GM21423 (cell line): ENCODE results near the gene SPEM1.
A peak's percentile ranks its signal among the peaks of the same experiment; 100 is the strongest.

ENCODE experiments used
- ATAC-seq: cut with Tn5 transposase; IDR thresholded peaks from one replicate; pipeline ENCODE4 v1.9.1; 2021; ENCODE audit warnings: mild to moderate bottlenecking, moderate library complexity; ENCODE audit not compliant: unreplicated experiment

SPEM1 gene

DNA sequence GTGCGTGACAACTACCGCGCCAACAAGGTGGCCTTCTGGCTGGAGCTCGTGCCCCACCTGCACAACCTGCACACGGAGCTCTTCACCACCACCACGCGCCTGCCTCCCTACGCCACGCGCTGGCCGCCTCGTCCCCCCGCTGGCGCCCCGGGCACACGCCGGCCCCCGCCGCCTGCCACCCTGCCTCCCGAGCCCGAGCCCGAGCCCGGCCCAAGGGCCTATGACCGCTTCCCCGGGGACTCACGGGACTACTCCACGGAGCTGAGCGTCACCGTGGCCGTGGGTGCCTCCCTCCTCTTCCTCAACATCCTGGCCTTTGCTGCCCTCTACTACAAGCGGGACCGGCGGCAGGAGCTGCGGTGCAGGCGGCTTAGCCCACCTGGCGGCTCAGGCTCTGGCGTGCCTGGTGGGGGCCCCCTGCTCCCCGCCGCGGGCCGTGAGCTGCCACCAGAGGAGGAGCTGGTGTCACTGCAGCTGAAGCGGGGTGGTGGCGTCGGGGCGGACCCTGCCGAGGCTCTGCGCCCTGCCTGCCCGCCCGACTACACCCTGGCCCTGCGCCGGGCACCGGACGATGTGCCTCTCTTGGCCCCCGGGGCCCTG lies 3.0 kb upstream of the SPEM1 start:
- ATAC-seq = no peak

DNA sequence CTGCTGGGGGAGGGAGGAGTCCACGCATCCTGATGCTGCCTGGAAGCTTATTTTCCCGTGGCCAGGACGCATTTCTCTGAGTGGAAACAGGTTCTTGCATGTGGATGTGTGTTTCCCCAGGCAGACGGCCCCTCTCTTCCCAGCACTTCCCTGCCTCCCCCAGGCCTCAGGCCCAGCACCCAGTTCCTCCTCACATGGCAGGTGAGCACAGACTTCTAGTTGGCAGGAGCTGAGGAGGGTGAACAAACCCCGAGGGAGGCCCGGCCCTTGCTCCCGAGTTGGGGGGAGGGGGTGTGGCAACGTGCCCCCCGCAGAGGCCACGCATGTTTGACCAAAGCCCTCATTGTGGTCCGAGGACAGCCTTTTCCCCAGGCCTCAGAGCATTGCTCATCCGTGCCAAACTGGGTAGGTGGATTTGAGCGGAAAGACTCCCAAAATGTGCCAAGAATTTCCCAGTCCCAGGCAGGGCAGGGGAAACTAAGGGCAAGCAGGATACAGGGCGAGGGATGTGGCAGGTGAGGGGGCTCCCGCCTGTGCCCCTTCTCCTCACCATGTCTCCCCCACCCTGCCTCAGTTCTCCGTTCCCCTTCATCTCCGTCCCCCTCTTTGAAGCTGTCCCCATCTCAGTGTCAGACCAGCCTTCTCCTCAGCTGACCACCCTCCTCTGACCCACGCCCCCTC lies 1.5 kb upstream of the SPEM1 start:
- no peak for ATAC-seq

DNA sequence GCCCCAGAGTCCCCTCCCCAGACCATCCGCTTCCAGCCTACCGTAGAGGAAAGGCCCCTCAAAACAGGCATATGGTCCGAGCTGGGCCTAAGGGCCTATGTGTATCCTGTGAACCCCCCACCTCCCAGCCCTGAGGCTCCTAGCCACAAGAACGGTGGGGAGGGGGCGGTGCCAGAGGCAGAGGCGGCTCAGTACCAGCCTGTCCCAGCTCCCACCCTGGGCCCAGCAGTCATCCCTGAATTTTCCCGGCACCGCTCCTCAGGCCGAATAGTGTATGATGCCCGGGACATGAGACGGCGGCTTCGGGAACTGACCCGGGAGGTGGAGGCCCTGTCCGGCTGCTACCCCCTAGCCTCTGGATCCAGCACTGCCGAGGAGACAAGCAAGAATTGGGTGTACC lies 1.1 kb downstream of the SPEM1 start:
- no peak for ATAC-seq

DNA sequence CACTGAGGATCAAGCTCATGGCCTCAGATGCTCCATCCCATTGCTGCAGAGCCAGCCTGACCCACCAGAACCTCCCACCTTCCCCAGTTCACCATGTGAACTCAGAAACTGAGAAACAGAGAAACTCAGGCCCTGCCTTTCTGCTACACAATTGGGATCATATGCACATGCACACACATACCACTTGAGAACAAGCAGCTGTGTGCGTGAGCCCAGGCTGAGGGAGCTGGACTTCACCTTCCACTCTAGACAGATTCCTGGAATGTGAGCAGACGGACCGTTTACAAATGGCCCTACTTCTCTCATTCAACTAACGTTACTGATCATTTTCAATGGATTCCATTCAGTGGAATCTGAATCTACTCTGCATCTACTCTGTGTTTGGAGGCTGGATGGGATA lies 3.6 kb downstream of the SPEM1 start:
- no peak for ATAC-seq

DNA sequence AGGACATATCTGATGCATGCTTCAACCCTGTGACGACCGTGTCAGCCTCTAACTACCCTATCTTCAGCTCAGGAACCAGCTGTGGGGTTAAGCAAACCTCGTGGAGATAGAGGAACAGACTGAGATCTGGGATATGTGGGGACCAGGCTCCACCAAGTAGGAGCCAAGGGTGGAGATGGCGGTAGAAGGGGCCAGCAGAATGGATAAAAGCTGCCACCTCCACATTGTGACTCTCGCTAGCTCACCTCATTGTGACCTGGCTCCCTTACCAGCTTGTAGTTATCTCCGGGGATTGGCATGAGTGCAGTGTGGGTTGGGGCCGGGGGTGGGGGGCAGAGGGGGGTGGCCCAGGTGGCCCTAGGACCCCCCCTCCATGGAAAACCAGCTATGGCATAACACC lies 5.2 kb downstream of the SPEM1 start, which contains the start of gene SPEM2:
TSS of gene SPEM2 (plus strand) at position 301 of the 400 bp plus-strand sequence. CDS start at position 374, 73 bp downstream.
- no peak for ATAC-seq

DNA sequence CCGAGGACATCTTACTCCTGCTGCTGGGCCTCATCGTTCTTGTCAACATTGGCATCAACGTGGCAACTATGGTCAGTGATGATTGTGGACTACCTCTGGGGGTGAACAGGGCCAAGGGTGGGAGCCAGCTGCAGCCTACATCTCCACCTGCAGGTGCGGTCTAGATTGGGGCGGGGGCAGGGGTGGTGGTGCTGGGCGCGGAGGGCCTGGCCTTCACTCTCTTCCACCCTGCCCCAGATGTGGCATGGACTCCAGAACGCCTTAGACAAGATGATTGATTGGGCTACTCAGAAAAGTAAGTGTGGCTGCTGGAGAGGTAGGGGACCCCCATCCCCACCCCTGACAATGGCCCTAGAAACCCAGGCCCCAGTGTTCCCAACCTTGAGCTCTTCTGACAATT lies 5.6 kb downstream of the SPEM1 start:
- ATAC-seq = no peak

DNA sequence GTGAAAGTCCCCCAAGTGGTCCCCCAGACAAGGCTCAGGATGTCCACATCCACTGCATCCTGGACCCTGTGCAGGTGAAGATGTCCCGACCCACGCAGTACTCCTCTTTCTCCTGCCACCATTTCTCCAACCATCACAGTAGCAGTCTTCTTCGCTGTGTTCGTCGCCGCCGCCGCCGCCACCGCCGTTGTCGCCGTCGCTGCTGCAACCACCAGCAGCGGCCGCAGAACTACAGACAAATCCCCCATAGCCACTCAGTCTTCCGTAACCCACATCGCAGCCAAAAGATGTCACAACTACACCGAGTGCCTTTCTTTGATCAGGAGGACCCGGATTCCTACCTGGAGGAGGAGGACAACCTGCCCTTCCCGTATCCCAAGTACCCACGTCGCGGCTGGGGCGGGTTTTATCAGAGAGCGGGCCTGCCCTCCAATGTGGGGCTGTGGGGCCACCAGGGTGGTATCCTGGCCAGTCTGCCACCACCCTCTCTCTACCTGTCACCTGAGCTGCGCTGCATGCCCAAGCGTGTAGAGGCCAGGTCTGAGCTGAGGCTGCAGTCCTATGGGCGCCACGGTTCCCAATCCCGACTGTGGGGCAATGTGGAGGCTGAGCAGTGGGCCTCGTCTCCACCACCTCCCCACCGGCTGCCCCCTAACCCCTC lies 6.2 kb downstream of the SPEM1 start:
- ATAC-seq = no peak

DNA sequence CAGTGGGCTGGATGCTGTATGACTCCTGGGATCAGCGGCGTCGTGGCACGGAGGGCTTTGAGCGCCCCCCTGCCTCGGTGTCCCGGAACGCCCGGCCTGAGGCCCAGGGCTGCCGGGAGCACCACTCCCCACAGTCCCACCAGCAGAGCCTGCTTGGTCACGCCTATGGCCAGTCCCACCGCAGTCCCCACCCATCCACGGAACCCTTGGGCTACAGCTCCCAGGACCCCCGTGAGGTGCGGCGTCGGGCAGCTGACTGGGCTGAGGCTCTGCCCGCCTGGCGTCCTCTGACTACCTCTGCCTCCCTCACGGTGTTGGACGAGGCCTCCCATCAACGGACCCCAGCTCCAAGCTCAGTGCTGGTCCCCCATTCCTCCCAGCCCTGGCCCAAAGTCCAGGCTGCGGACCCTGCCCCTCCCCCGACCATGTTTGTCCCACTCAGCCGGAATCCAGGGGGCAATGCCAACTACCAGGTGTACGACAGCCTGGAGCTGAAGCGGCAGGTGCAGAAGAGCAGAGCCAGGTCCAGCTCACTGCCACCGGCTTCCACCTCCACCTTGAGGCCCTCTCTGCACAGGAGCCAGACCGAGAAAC lies 6.9 kb downstream of the SPEM1 start:
- no peak for ATAC-seq

DNA sequence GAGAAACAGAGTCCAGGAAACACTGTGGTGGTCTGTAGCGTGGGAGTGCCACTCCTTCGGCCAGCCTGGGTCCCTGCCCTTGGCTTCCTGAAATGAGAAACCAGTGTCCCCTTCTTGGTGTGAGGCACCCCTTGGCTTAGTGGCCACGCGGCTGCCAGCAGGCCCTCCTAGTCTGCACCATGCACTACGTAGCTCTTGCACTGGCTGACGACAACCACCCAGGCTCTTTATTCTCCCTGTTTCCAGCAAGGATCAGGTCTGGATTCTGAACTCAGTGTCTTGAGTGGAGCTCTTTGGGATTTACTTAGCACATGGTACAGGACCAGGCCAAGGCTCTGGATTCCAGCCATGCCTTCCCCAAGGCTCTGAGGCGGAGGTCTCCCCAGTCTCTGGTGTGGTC lies 7.4 kb downstream of the SPEM1 start:
- no peak for ATAC-seq

DNA sequence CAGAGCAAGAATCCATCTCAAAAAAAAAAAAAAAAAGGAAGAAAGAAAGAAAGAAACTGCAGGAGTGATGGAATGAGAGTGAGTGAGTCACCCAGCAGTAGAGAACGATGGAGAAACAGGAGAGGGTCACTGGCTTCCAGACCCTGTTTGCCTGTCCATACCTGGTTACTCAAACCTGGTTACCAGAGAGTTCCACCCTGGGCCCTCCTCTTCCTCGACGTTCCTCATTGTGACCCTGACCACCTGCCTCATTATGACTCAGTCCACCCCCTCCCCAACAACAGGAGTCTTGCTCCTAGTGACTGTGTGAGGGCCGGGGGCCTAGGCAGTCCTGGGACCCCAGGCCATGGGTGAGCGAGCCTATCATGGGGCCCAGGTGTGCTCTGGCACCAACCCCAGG lies 8.4 kb downstream of the SPEM1 start, which contains the start of gene SPEM3:
TSS of gene SPEM3 (plus strand) at position 301 of the 400 bp plus-strand sequence. CDS start at position 347, 46 bp downstream.
- no peak for ATAC-seq

DNA sequence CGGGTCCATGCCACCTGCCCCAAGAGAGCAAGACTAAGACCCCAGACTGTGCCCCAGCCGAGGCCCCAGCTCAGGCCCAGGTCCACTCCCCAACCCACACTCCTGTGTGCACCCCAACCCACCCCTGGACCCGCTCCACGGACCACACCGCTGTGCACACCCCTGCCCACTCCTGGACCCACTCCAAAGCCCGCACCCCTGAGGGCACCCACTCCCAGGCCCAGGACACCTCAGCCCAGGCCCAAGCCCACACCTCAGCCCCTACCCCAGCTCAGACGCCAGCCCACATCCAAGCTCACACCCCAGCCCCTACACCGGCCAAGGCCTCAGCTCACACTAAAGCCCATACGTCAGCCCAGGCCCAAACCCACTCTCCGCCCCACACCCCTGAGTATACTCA lies 9.6 kb downstream of the SPEM1 start:
- ATAC-seq = no peak

DNA sequence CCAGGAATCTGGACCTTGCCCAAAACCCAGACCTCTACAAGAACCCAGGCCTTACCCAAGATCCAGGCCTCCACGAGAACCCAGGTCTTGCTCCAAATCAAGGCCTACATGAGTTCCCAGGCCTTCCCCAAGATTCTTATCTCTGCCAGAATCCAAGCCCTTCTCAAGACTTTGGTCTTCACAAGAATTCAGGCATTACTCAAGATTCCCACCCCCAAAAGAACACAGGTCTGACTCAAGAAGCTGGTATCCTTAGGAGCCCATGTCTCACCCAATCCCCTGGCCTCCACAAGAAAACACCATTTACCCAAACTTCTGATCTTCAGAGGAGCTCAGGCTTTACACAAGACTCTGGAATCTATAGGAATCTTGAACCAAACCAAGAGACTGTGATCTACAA lies 11.1 kb downstream of the SPEM1 start:
- no peak for ATAC-seq

DNA sequence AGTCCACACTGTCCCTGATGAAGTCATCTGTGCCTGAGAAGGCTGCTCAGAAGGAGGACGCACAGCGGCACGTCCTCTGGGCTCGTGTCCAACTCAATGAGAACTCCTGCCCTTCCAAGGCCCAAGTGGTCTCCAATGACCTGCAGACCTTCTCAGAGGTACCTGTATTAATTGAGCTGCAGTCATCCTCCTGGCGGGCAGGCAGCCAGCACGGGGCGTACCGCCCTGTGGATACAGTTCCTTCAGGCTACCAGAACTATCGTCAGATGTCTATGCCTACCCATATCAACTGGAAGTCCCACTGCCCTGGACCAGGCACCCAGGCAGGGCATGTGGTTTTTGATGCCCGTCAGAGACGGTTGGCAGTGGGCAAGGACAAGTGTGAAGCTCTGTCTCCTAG lies 12.2 kb downstream of the SPEM1 start:
- ATAC-seq = no peak

DNA sequence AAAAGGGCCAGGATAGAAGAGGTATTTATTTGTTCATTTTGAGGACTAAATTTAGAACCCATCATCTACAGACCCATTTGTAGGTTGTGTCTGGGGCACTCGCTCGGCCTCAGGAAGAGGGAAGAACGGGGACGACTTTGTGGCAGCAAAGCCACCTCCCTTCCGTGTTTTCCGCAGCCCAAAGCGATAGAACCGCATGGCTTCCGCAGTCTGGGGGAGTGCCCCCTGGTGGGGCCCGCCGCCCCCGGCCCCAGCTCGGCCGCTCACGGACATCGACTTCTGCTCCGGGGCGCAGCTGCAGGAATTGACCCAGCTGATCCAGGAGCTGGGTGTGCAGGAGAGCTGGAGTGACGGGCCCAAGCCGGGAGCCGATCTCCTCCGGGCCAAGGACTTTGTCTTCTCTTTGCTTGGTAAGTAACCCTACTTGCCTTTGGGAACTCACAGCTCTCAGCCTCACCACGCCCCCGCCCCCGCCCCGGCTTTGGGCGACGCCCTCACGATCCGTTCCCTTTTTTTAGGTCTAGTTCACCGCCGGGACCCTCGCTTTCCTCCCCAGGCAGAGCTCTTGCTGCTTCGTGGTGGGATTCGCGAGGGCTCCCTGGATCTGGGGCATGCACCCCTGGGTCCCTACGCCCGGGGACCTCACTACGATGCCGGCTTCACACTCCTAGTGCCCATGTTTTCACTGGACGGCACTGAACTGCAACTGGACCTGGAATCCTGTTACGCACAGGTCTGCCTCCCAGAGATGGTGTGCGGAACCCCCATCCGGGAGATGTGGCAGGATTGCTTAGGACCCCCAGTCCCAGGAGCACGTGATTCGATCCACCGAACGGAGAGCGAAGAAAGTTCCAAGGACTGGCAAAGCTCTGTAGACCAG lies 15.8 kb downstream of the SPEM1 start:
- peak; percentile 19 for ATAC-seq

DNA sequence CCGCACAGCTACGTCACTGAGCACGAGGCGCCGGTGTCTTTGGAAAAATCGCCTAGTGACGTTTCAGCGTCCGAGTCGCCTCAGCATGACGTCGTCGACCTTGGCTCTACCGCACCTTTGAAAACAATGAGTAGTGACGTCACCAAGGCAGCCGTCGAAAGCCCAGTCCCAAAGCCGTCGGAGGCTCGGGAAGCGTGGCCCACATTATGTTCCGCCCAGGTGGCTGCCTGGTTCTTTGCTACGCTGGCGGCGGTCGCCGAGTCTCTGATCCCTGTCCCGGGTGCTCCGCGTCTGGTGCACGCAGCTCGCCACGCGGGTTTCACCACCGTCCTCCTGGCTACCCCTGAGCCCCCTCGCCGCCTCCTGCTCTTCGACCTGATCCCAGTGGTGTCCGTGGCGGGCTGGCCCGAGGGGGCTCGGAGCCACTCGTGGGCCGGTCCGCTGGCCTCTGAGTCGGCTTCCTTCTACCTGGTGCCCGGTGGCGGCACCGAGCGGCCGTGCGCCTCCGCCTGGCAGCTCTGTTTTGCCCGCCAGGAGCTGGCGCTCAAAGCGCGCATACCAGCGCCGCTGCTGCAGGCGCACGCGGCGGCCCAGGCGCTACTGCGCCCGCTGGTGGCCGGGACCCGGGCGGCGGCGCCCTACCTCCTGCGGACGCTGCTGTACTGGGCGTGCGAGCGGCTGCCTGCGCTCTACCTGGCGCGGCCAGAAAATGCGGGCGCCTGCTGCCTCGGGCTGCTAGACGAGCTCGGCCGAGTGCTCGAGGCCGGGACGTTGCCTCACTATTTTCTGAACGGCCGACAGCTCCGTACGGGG lies 16.6 kb downstream of the SPEM1 start:
- peak; percentile 44 for ATAC-seq

DNA sequence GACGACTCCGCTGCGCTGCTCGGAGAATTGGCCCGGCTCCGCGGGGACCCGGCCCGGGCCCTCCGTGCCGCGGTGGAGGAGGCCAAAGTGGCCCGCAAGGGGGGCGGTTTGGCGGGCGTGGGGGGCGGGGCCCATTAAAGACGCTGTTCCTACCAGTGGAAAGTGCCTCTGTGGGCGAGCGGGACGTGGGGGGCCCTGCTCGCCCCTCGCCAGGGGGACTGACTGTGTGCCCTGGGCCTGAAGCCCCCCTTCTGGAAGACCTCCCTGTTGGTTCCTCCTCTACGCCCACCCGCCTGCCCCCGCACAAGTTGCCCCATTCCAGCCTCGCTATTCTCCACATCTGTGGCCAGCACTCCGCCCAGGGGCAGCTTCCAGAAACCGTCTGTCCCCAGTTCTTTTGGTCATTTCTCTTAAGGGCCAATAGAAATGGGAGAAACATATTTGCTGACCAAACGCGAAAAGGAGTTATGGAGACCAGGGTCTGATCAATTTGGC lies 17.3 kb downstream of the SPEM1 start:
- ATAC-seq = no peak

DNA sequence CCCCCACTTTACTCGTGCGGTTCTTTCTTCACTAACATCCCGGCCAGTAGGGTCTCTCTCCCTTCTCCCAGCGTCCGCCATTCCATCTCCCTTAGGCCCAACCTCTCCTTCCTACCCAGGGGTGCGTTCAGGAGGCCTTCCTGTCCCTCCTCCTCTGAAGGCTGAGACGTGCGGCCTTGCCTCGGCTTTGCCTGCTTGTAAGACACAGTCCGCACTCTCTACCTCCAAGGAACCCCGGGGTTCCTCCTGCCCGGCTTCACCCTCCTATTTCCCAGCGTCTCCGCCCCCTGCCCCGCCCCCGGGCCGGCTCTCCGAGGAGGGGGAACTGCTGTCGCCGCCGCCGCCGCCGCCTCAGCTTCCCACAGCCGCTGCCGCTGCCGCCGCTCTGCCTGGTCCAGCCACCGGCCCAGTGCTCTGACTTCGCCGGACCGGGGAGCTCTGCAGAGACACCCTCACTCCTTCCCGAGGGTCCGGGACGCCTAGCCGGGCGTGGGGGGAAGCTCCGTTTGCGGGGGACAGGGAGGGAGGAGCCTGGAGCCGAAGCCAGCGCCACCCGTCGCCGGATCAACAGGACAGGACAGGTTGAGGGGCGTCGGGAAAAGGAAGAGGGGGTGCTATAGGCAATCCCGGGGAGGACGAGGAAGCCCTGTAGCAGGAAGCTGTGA lies 18.0 kb downstream of the SPEM1 start:
- no peak for ATAC-seq

DNA sequence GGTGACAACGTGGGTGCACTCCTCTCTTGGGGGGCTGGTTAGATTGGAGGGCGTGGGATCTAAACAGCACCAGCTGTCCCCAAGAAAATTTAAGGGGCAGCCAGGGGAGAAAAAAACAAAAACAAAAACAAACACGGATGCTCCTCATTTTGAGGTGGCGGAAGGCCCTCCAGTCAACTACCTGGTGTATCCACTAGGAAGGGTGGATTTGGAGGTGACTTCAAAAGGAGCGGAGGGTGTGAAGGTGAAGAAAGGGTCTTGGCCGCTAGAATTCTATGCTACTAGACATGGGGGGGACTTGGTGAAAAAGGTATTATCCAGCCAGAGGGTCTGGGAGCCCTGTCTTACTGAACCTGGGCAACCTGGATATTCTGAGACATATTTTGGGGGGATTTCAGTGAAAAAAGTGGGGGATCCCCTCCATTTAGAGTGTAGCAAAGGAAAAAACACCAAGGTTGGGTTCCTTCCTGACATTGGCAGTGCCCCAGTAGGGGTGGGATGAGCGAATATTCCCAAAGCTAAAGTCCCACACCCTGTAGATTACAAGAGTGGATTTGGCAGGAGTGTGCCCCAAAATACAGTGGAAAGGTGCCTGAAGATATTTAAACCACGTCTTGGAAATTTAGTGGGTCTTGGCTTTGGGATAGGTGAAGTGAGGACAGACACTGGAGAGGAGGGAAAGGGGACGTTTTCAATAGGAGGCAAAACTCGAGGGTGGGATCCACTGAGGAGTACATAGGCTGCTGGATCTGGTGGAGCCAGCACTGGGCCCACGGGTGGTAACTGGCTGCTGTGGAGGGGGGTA lies 18.7 kb downstream of the SPEM1 start:
- no peak for ATAC-seq
